Stomach (tissue), 9 donors: Measurements from ENCODE around the gene STAT1. TPM values are rescaled to one million over a fixed set of nuclear protein-coding genes. Genes with fewer than 3 reads are reported as not detected.

Source experiments
- DNase-seq, 2 donors: peaks; one replicate each; pipeline versions ENCODE4 v3.0.0 to v3.0.0-alpha.2; 2013 to 2019
- H3K27ac ChIP-seq, 5 donors: fragments of 200-600 bp in 4 of 5; sonication (generic) in 4 of 5; one replicate each; pipeline ENCODE4 v1.5.1; 2013 to 2019; ENCODE audit warnings: mild to moderate bottlenecking in 1 of 5, moderate library complexity in 1 of 5
- H3K27me3 ChIP-seq, 3 donors: fragments of 200-600 bp; sonication (generic); one replicate each; pipeline ENCODE4 v1.5.1; 2017 to 2019; ENCODE audit warnings: mixed run types in 1 of 3
- H3K36me3 ChIP-seq, 4 donors: fragments of 200-600 bp; sonication (generic); 1 replicate in 3 of 4; 2 replicates in 1 of 4; pipeline ENCODE4 v1.5.1; 2016 to 2019
- H3K4me1 ChIP-seq, 4 donors: fragments of 200-600 bp; sonication (generic); one replicate each; pipeline ENCODE4 v1.5.1; 2016 to 2019
- H3K4me3 ChIP-seq, 4 donors: fragments of 200-600 bp; sonication (generic) in 3 of 4; one replicate each; pipeline ENCODE4 v1.5.1; 2016 to 2019; ENCODE audit warnings: mild to moderate bottlenecking in 1 of 4
- H3K9me3 ChIP-seq, 4 donors: fragments of 200-600 bp; sonication (generic); one replicate each; pipeline ENCODE4 v1.5.1; 2016 to 2019
- CTCF ChIP-seq, 7 experiments: fragments of 450-650 bp in 4 of 7; fragments of 200-600 bp in 3 of 7; sonication (generic) in 3 of 7; IDR thresholded peaks; one replicate each; pipeline ENCODE4 v1.5.1; 2016 to 2019; ENCODE audit warnings: antibody characterized with exemption in 7 of 7, control low read depth in 2 of 7, mild to moderate bottlenecking in 1 of 7
- EP300 ChIP-seq: sonication (generic); formaldehyde crosslinking; IDR thresholded peaks from one replicate; pipeline ENCODE4 v1.6.1; 2017; ENCODE audit warnings: antibody characterized with exemption
- POLR2A ChIP-seq, 4 donors: fragments of 450-650 bp; IDR thresholded peaks; one replicate each; pipeline ENCODE4 v1.6.1; 2016; ENCODE audit warnings: antibody characterized with exemption in 4 of 4, control low read depth in 2 of 4, mild to moderate bottlenecking in 1 of 4, moderate library complexity in 1 of 4
- POLR2AphosphoS5 ChIP-seq, 3 donors: sonication (generic); formaldehyde crosslinking; IDR thresholded peaks; one replicate each; pipeline ENCODE4 v1.6.1; 2016; ENCODE audit warnings: antibody characterized with exemption in 3 of 3
- WGBS, 5 donors: extraction: QIAGEN DNeasy Blood & Tissue Kit in 3 of 5; methylation state at CpG; one replicate each; pipeline versions ENCODE4 v1.1.5 to v1.1.7; 2013 to 2018; 5-methylcytosine and 5-hydroxymethylcytosine counted together
- intact Hi-C: fragments of 100-400 bp; cut with DNase I; formaldehyde crosslinking; loops from one replicate; pipeline ENCODE4 v1.15.1; 2023; ENCODE audit warnings: low total_unique reads
- polyA plus RNA-seq, 3 donors: library from polyadenylated mRNA; stranded (reverse); fragments of 200-250 nt; gene quantifications; one replicate each; pipeline ENCODE4 v1.2.3, GENCODE V29; 2013
- total RNA-seq, 5 donors: library from RNA; depleted of rRNA; stranded (reverse); fragments of >200 nt; gene quantifications; one replicate each; pipeline versions ENCODE4 v1.1.0 to v1.2.3, GENCODE V29; 2014 to 2016
- donor health status: healthy with polysubstance abuse.
- donor health status: Bipolar disorder and iron deficiency.
- donor health status: healthy.

The STAT1 gene
- total and polyA plus RNA-seq, 8 donors = 23.2 to 289 (median 61.7) TPM

- intact Hi-C loops = no loop called here
- WGBS, 5 donors = 83 to 94% (median 88%) methylated on average over 2 of the region's 2 CpGs
- Histone ChIP-seq H3K27me3 (no peaks in the 10 kb centered on the region), H3K4me3 (no peak overlapping the region), H3K36me3 (peaks cover 0 to 18% (median 10%) of the 10 kb centered on the region in 4 donors), H3K9me3 (no peaks in the 10 kb centered on the region), H3K4me1 (peaks cover 19 to 58% (median 31%) of the 10 kb centered on the region in 4 donors), H3K27ac (peak overlapping the region in 2 of 5 donors; percentile 95 to 96)
- DNase-seq = no peak
- TF ChIP-seq POLR2A (IDR thresholded peaks at IDR 0.05) (no peak), EP300 (no peak), CTCF (IDR thresholded peaks at IDR 0.05) (no peak), POLR2AphosphoS5 (IDR thresholded peaks at IDR 0.05) (no peak)
Observed at GRCh38 chr2:191015239-191015638, 1.3 kb upstream of the STAT1 start.

- H3K27ac ChIP-seq = peak overlapping the region; percentile 92 to 96 (median 95)
- no peak for DNase-seq
- 27 to 43% (median 40%) methylated on average over 4 of the region's 4 CpGs for WGBS, 5 donors
- no peaks in the 10 kb centered on the region for H3K9me3 ChIP-seq
- H3K36me3 ChIP-seq = peaks cover 0 to 24% (median 13%) of the 10 kb centered on the region in 4 donors
- intact Hi-C loops = no loop called here
- H3K27me3 ChIP-seq = no peaks in the 10 kb centered on the region
- H3K4me3 ChIP-seq = peak overlapping the region; percentile 77 to 88 (median 84)
- peaks cover 19 to 60% (median 29%) of the 10 kb centered on the region in 4 donors for H3K4me1 ChIP-seq
- TF ChIP-seq POLR2AphosphoS5 (IDR thresholded peaks at IDR 0.05) (no peak), POLR2A (IDR thresholded peaks at IDR 0.05) (no peak), CTCF (IDR thresholded peaks at IDR 0.05) (no peak), EP300 (no peak)
Observed at GRCh38 chr2:191014653-191015020, 666 bp upstream of the STAT1 start.

- TF ChIP-seq EP300 = no peak
- TF ChIP-seq POLR2AphosphoS5 (IDR thresholded peaks at IDR 0.05) = no peak
- no peak for DNase-seq
- Histone ChIP-seq H3K4me1 (peaks cover 19 to 56% (median 30%) of the 10 kb centered on the region in 4 donors), H3K27ac (peak overlapping the region; percentile 92 to 96 (median 95)), H3K4me3 (peak overlapping the region; percentile 77 to 88 (median 84)), H3K36me3 (peaks cover 0 to 34% (median 22%) of the 10 kb centered on the region in 4 donors), H3K27me3 (no peaks in the 10 kb centered on the region), H3K9me3 (no peaks in the 10 kb centered on the region)
- intact Hi-C loops = no loop called here
- WGBS, 5 donors = 0 to 1% (median 1%) methylated on average over 14 of the region's 14 CpGs
Observed at GRCh38 chr2:191013682-191013931, 364 bp downstream of the STAT1 start.

GRCh38 chr2:191012845-191013681, 908 bp downstream of the STAT1 start:
- WGBS, 5 donors = 16 to 26% (median 19%) methylated on average over 14 of the region's 14 CpGs
- TF ChIP-seq CTCF (IDR thresholded peaks at IDR 0.05) (no peak), EP300 (no peak), POLR2A (IDR thresholded peaks at IDR 0.05) (no peak), POLR2AphosphoS5 (IDR thresholded peaks at IDR 0.05) (no peak)
- no peaks in the 10 kb centered on the region for H3K27me3 ChIP-seq
- H3K36me3 ChIP-seq = peaks cover 5 to 40% (median 27%) of the 10 kb centered on the region in 4 donors
- intact Hi-C loops = no loop called here
- peak overlapping the region; percentile 92 to 96 (median 95) for H3K27ac ChIP-seq
- no peaks in the 10 kb centered on the region for H3K9me3 ChIP-seq
- peak overlapping the region; percentile 77 to 88 (median 84) for H3K4me3 ChIP-seq
- peak in 1 of 2 donors; percentile 42 for DNase-seq
- peaks cover 19 to 58% (median 32%) of the 10 kb centered on the region in 4 donors for H3K4me1 ChIP-seq

- peaks cover 9 to 47% (median 33%) of the 10 kb centered on the region in 4 donors for H3K36me3 ChIP-seq
- no peaks in the 10 kb centered on the region for H3K27me3 ChIP-seq
- TF ChIP-seq EP300 (no peak), POLR2AphosphoS5 (IDR thresholded peaks at IDR 0.05) (no peak), CTCF (IDR thresholded peaks at IDR 0.05) (no peak), POLR2A (IDR thresholded peaks at IDR 0.05) (no peak)
- peak overlapping the region in 2 of 5 donors; percentile 95 for H3K27ac ChIP-seq
- DNase-seq = no peak
- H3K9me3 ChIP-seq = no peaks in the 10 kb centered on the region
- H3K4me1 ChIP-seq = peaks cover 19 to 58% (median 32%) of the 10 kb centered on the region in 4 donors
- H3K4me3 ChIP-seq = peak overlapping the region; percentile 77 to 88 (median 84)
- 89 to 97% (median 92%) methylated on average over 3 of the region's 3 CpGs for WGBS, 5 donors
- intact Hi-C loops = no loop called here
Observed at GRCh38 chr2:191012346-191012745, 1.6 kb downstream of the STAT1 start.
